ENCODE data around the gene MALRD1.
A peak's percentile ranks its signal among the peaks of the same experiment; 100 is the strongest.

Gene MALRD1

DNA sequence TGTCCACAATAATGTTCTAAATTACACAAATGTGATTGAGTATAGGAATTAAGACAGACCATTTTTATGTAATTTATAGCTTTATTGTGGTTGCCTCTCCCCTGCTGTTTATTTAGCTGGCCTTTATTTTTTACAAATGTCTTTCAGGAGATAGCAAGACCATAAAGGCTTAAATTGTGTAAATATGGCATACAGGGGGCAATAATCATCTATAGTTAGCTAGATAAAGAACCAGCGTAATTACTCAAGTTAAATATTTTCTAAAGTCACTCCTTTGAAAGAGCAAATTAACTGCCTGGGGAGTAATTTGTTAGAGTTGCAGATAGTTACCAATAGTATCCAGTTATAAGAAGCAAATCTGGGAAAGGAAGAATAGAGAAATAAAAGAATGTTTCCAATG lies at the start of gene MALRD1:
TSS of gene MALRD1 (plus strand) at position 313 of the 400 bp plus-strand sequence. CDS start 138 bp downstream, outside the sequence.
- H3K4me3 ChIP-seq (ENCODE audit: low read depth, low read length): no peak within 1 kb of the TSS
- TF ChIP-seq, protein P1, sequence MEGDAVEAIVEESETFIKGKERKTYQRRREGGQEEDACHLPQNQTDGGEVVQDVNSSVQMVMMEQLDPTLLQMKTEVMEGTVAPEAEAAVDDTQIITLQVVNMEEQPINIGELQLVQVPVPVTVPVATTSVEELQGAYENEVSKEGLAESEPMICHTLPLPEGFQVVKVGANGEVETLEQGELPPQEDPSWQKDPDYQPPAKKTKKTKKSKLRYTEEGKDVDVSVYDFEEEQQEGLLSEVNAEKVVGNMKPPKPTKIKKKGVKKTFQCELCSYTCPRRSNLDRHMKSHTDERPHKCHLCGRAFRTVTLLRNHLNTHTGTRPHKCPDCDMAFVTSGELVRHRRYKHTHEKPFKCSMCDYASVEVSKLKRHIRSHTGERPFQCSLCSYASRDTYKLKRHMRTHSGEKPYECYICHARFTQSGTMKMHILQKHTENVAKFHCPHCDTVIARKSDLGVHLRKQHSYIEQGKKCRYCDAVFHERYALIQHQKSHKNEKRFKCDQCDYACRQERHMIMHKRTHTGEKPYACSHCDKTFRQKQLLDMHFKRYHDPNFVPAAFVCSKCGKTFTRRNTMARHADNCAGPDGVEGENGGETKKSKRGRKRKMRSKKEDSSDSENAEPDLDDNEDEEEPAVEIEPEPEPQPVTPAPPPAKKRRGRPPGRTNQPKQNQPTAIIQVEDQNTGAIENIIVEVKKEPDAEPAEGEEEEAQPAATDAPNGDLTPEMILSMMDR (IDR thresholded peaks at IDR 0.05; ENCODE audit: low read depth, low read length, missing control alignments): no peak
- DNase-seq (ENCODE audit: low read depth): no peak
- in situ Hi-C loops (cut with HindIII; ENCODE audit: low sequenced_read_pairs): no loop called here

DNA sequence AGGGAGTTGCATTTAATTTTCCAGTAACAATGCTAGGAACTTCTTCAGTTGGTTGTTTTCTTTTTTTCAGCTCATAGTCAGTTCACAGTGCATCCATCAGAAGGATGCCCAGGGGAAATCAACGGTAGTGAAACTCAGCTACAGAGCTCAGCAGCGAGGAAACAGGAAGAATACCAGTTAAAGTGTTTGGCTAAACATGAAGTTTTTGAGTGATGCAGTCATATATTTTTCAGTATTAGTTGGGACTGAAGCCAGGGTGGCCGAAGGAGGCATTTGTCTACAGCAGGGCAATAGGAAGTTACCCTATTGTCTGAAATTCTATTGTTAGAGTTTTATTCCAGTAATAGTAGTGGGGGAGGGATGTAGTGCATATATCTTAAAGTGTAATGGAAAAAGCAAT lies 45.3 kb upstream of the MALRD1 start:
- in situ Hi-C loops (cut with HindIII; ENCODE audit: low sequenced_read_pairs): no loop called here
- H3K4me3 ChIP-seq (ENCODE audit: low read depth, low read length): no peak overlapping the region
- TF ChIP-seq, protein P1 (IDR thresholded peaks at IDR 0.05; ENCODE audit: low read depth, low read length, missing control alignments): no peak
- no peak for DNase-seq (ENCODE audit: low read depth)

DNA sequence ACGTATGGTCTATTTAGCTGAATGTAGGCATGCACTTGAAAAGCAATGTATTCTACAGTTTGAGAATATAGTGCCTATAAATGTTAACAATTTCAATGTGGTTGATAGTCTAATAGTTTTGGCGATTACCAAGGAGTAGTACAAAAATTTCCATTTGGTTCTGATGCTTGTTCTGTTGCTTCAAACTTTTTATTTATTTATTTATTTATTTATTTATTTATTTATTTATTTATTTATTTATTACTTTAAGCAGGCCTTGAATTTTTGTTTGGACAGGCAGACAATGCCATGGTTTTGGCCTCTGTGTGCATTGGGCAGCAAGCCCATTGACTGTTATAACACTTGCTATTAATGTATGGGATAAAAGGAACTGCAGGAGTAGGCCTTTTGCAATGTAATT lies 36.5 kb upstream of the MALRD1 start:
- TF ChIP-seq, protein P1 (IDR thresholded peaks at IDR 0.05; ENCODE audit: low read depth, low read length, missing control alignments): no peak
- no peak for DNase-seq (ENCODE audit: low read depth)
- no peak overlapping the region for H3K4me3 ChIP-seq (ENCODE audit: low read depth, low read length)
- in situ Hi-C loops (cut with HindIII; ENCODE audit: low sequenced_read_pairs): no loop called here

DNA sequence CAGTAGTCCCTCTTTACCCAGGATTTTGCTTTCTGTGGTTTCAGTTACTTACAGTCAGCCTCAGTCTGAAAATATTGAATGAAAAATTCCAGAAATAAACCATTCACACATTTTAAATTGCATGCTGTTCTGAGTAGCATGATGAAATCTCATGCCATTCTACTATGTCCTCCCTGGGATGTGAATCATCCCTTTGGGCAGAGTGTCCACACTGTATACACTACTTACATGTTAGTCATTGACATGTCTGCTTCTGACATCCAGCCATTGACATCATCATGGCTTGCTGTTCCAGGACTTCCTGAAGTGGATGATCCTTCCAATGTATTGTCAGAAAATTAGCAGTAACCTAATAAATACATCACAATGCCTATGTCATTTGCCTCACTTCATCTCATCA lies 34.6 kb upstream of the MALRD1 start:
- TF ChIP-seq, protein P1 (IDR thresholded peaks at IDR 0.05; ENCODE audit: low read depth, low read length, missing control alignments): no peak
- in situ Hi-C loops (cut with HindIII; ENCODE audit: low sequenced_read_pairs): no loop called here
- no peak overlapping the region for H3K4me3 ChIP-seq (ENCODE audit: low read depth, low read length)
- peak; percentile 18 for DNase-seq (ENCODE audit: low read depth)

DNA sequence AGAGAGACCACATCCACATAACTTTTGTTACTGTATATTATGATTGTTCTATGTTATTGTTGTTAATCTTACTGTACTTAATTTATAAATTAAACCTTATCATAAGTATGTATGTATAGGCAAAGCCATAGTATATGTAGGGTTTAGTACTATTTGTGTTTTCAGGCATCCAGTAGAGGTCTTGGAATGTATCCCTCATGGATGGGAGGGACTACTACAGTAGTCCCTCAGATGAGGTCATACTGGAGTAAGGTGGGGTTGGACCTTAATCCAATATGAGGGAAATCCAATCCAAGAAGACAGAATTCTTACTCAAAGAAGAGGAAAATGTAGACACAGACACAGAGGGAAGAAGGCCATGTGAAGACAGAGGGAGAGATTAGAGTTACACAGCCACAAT lies 34.1 kb upstream of the MALRD1 start:
- in situ Hi-C loops (cut with HindIII; ENCODE audit: low sequenced_read_pairs): no loop called here
- TF ChIP-seq, protein P1 (IDR thresholded peaks at IDR 0.05; ENCODE audit: low read depth, low read length, missing control alignments): no peak
- no peak for DNase-seq (ENCODE audit: low read depth)
- H3K4me3 ChIP-seq (ENCODE audit: low read depth, low read length): no peak overlapping the region

DNA sequence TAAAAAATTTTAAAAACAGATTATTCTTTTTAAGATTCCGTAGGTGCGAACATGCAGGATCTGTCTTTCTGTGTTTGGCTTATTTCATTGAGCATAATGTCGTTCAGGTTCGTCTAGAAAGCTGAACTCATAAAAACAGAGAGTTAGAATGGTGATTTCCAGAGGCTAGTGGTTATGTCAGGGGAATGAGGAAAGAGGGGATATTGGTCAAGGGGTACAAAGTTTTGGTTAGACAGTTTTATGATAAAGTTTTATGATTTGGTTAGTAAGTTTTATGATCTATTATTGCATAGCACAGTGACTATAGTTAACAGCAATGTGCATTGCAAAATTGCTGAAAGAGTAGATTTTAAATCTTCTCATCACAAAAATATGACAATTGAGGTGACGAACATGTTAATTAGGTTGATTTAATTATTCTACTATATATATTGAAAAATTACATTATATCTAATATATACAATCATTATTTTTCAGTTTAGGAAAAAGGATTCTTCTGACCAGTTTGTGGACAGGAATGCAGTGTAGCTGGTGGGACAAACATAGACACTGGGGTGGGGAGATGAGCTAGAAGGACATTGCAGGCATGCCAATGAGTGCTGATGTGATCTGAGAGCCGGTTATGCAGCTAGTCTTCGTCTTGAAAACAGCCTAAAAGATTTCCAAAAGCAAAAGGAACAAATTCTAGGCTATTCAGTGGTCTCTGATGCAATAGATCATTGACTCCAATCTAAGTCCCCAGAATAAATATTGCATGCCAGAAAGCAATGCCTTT lies 31.3 kb upstream of the MALRD1 start:
- no peak for DNase-seq (ENCODE audit: low read depth)
- in situ Hi-C loops (cut with HindIII; ENCODE audit: low sequenced_read_pairs): no loop called here
- TF ChIP-seq, protein P1 (IDR thresholded peaks at IDR 0.05; ENCODE audit: low read depth, low read length, missing control alignments): no peak
- H3K4me3 ChIP-seq (ENCODE audit: low read depth, low read length): no peak overlapping the region
